ENCODE data around the gene DENND4C.

GRCh38 chr9:19379283-19379682, 148.8 kb downstream of the DENND4C start:
- no peak for TF ChIP-seq CTCF (IDR thresholded peaks at IDR 0.05)
- TF ChIP-seq ZFX (IDR thresholded peaks at IDR 0.05; ENCODE audit: borderline replicate concordance): no peak

Data from 22Rv1 (cell line).